K562 (cell line): ENCODE results near the gene DTWD2. TPM values are rescaled to one million over a fixed set of nuclear protein-coding genes. Genes with fewer than 3 reads are reported as not detected.
A peak's percentile ranks its signal among the peaks of the same experiment; 100 is the strongest.

ENCODE experiments used
- BCLAF1 ChIP-seq, 2 experiments: fragments of 450-650 bp in 1 of 2; IDR thresholded peaks; 2 replicates each; pipeline ENCODE4 v1.6.1; 2011 to 2017; ENCODE audit warnings: low read depth in 2 of 2, antibody characterized with exemption in 1 of 2, borderline replicate concordance in 1 of 2, low read length in 1 of 2, mild to moderate bottlenecking in 1 of 2, mixed read lengths in 1 of 2; ENCODE audit not compliant: control insufficient read depth in 1 of 2
- HMGN3 ChIP-seq: IDR thresholded peaks from 2 replicates; pipeline ENCODE4 v1.6.1; 2011; ENCODE audit warnings: borderline replicate concordance, low read depth, mild to moderate bottlenecking, mixed read lengths, low read length; ENCODE audit not compliant: insufficient read length; ENCODE audit errors: extremely low read depth
- MGA ChIP-seq: fragments of 450-650 bp; IDR thresholded peaks from 2 replicates; pipeline ENCODE4 v1.6.1; 2016; ENCODE audit warnings: mild to moderate bottlenecking, moderate library complexity
- NCOA1 ChIP-seq: fragments of 450-650 bp; IDR thresholded peaks from 2 replicates; pipeline ENCODE4 v1.6.1; 2016; ENCODE audit warnings: low read depth
- NFATC3 ChIP-seq: fragments of 450-650 bp; IDR thresholded peaks from 2 replicates; pipeline ENCODE4 v1.6.1; 2017; ENCODE audit warnings: mild to moderate bottlenecking
- RNF219 ChIP-seq: fragments of 250-450 bp; sonication (Bioruptor Pico); IDR thresholded peaks from 2 replicates; pipeline ENCODE4 v1.5.0; 2022; ENCODE audit warnings: mild to moderate bottlenecking
- polyA plus RNA-seq, 8 experiments: library from polyadenylated mRNA; depleted of rRNA in 4 of 8; stranded (reverse) in 5 of 8; unstranded in 3 of 8; fragments of >200 nt; fragmentation: Nextera tagmentation in 2 of 8; fragmentation: Illumina TruSeq in 1 of 8; extraction: Ambion mirVana in 2 of 8; extraction: Trizol in 1 of 8; gene quantifications; 2 replicates each; pipeline versions ENCODE4 v1.2.1 to v1.2.3, GENCODE V29; 2011 to 2014; ENCODE audit warnings: inconsistent platforms in 1 of 8, missing spikeins in 1 of 8
- total RNA-seq, 7 experiments: library from RNA; depleted of rRNA in 6 of 7; stranded (reverse); fragments of >200 nt in 6 of 7; fragmentation: Illumina TruSeq in 2 of 7; extraction: Trizol in 2 of 7; gene quantifications; 2 replicates each; pipeline versions ENCODE4 v1.2.1 to v1.2.3, GENCODE V29; 2011 to 2021; ENCODE audit warnings: low replicate concordance in 1 of 7

DTWD2 gene
- total and polyA plus RNA-seq, 9 of the 15 experiments (the other 6 are each of a cell fraction or from before 2014, with no cell fraction given), result 0.99 to 10.8 (median 4.1) TPM

GRCh38 chr5:118987988-118988865, at the start of gene DTWD2 (continued):
- no peak for TF ChIP-seq MGA
- TF ChIP-seq HMGN3, result peak; percentile 74
- TF ChIP-seq NCOA1, result no peak
- no peak for TF ChIP-seq RNF219 (CRISPR knock-in tag)
- no peak for TF ChIP-seq NFATC3
- TF ChIP-seq BCLAF1 (IDR thresholded peaks at IDR 0.05; ENCODE audit: borderline replicate concordance in 1 of 2, control insufficient read depth in 1 of 2, low read depth in 2 of 2, low read length in 1 of 2), result no peak; a peak in 1 of 4 replicates
